Naive thymus-derived CD4-positive, alpha-beta T cell (primary cell): Measurements from ENCODE around the gene RABL6. TPM values are rescaled to one million over a fixed set of nuclear protein-coding genes. Genes with fewer than 3 reads are reported as not detected.
"Not testable (repeated sequence)": the region's sequence is repeated elsewhere in the genome, so short reads cannot be mapped to it uniquely, and the experiment has no call there.

Source experiments
- ATAC-seq: fragments of 150-1000 bp; cut with Tn5 transposase; 2 replicates; pipeline ENCODE4 v1.10.0; 2021; ENCODE audit warnings: mild to moderate bottlenecking, moderate library complexity
- CTCF ChIA-PET: fragments of 350-600 bp; sonication (Branson Sonifier 250); formaldehyde crosslinking; loops from one replicate; lab custom pipeline; 2021; ENCODE audit warnings: antibody characterized with exemption; lab: Charles Lee
- POLR2A ChIA-PET: fragments of 350-600 bp; sonication (Branson Sonifier 250); formaldehyde crosslinking; loops from one replicate; lab custom pipeline; 2021; ENCODE audit warnings: antibody characterized with exemption, inconsistent platforms; lab: Charles Lee
- DNase-seq, 9 donors: peaks; one replicate each; pipeline versions ENCODE4 v3.0.0 to v3.0.0-alpha.2; 2020 to 2022; ENCODE audit warnings: mixed read lengths in 1 of 9
- H3K27ac ChIP-seq: one replicate; pipeline ENCODE4 v1.7.0; 2013; ENCODE audit warnings: mild to moderate bottlenecking, low read depth, low read length, moderate library complexity
- H3K27me3 ChIP-seq, 2 donors: one replicate each; pipeline ENCODE4 v1.7.0; 2013; ENCODE audit warnings: low read length in 2 of 2, mild to moderate bottlenecking in 2 of 2, moderate library complexity in 2 of 2; ENCODE audit not compliant: control insufficient read depth in 2 of 2, insufficient read depth in 2 of 2
- H3K36me3 ChIP-seq, 3 experiments: 1 replicate in 2 of 3; 2 replicates in 1 of 3; pipeline ENCODE4 v1.7.0; 2013; ENCODE audit warnings: low read length in 3 of 3, mild to moderate bottlenecking in 3 of 3, moderate library complexity in 1 of 3; ENCODE audit not compliant: insufficient read depth in 3 of 3, control insufficient read depth in 2 of 3
- H3K4me1 ChIP-seq, 2 donors: one replicate each; pipeline ENCODE4 v1.7.0; 2013; ENCODE audit warnings: low read length in 2 of 2, mild to moderate bottlenecking in 2 of 2, moderate library complexity in 1 of 2; ENCODE audit not compliant: control insufficient read depth in 2 of 2, insufficient read depth in 2 of 2
- H3K4me3 ChIP-seq: 2 replicates; pipeline ENCODE4 v1.7.0; 2013; ENCODE audit warnings: mild to moderate bottlenecking, low read length
- H3K9me3 ChIP-seq, 3 experiments: 1 replicate in 2 of 3; 2 replicates in 1 of 3; pipeline ENCODE4 v1.7.0; 2013; ENCODE audit warnings: low read length in 3 of 3; ENCODE audit not compliant: control insufficient read depth in 2 of 3
- H3K27ac Mint-ChIP-seq, 9 donors: one replicate each; pipeline ENCODE4 v1.8.0; 2020 to 2022; ENCODE audit warnings: mixed read lengths in 9 of 9, mild to moderate bottlenecking in 8 of 9, moderate library complexity in 5 of 9, inconsistent platforms in 2 of 9
- H3K27me3 Mint-ChIP-seq, 5 donors: one replicate each; pipeline ENCODE4 v1.8.0; 2021 to 2022; ENCODE audit warnings: mixed read lengths in 5 of 5, mild to moderate bottlenecking in 1 of 5
- H3K36me3 Mint-ChIP-seq, 5 donors: one replicate each; pipeline ENCODE4 v1.8.0; 2020 to 2022; ENCODE audit warnings: mixed read lengths in 5 of 5, mild to moderate bottlenecking in 3 of 5, inconsistent platforms in 1 of 5
- H3K4me1 Mint-ChIP-seq, 7 donors: one replicate each; pipeline ENCODE4 v1.8.0; 2020 to 2022; ENCODE audit warnings: mixed read lengths in 7 of 7, mild to moderate bottlenecking in 3 of 7, inconsistent platforms in 1 of 7
- H3K4me3 Mint-ChIP-seq, 10 donors: one replicate each; pipeline ENCODE4 v1.8.0; 2020 to 2022; ENCODE audit warnings: mild to moderate bottlenecking in 10 of 10, mixed read lengths in 10 of 10, moderate library complexity in 6 of 10, inconsistent platforms in 2 of 10
- H3K9me3 Mint-ChIP-seq, 11 donors: one replicate each; pipeline ENCODE4 v1.8.0; 2020 to 2022; ENCODE audit warnings: mixed read lengths in 11 of 11, mild to moderate bottlenecking in 4 of 11, inconsistent platforms in 1 of 11, moderate library complexity in 1 of 11
- intact Hi-C, 2 donors: fragments of 100-400 bp; cut with micrococcal nuclease; formaldehyde crosslinking; loops; one replicate each; pipeline ENCODE4 v1.15.1; 2023
- polyA plus RNA-seq, 2 donors: library from polyadenylated mRNA; unstranded; fragments of 300-500 nt; fragmentation: Illumina TruSeq; gene quantifications; one replicate each; pipeline ENCODE4 v1.2.3, GENCODE V29; 2021
- total RNA-seq, 6 experiments: library from RNA in 5 of 6; stranded (reverse) in 5 of 6; gene quantifications; 1 replicate in 5 of 6; 2 replicates in 1 of 6; pipeline ENCODE4 v1.2.3 and lab custom pipeline; 2021 to 2026

The RABL6 gene
- total and polyA plus RNA-seq, 7 experiments from 2014 or later, result 9.4 to 100 (median 60.7) TPM

- Histone ChIP-seq H3K27me3 (no peaks in the 10 kb centered on the region), H3K4me3 (no peak overlapping the region), H3K36me3 (peaks cover 0 to 6% (median 2%) of the 10 kb centered on the region in 3 experiments), H3K4me1 (peaks cover 18% of the 10 kb centered on the region in 2 donors), H3K9me3 (no peaks in the 10 kb centered on the region), H3K27ac (no peak overlapping the region)
- peak; percentile 46 to 84 (median 71) for DNase-seq
- peak overlapping the region in 2 of 10 donors; percentile 18 to 50 for H3K4me3 Mint-ChIP-seq
- CTCF ChIA-PET, result interaction anchor here (0.6 to 6.3 kb wide), 9 partner anchors 10 to 272 kb away, joined by 3 to 49 read pairs (median 4); partner anchors contain the start of gene CLIC3
- H3K4me1 Mint-ChIP-seq, result peaks cover 9 to 29% (median 20%) of the 10 kb centered on the region in 7 donors
- H3K36me3 Mint-ChIP-seq, result peaks cover 0 to 2% (median 0%) of the 10 kb centered on the region in 5 donors
- intact Hi-C loops, result loop anchor here (1.0 to 10.0 kb wide), 5 partner anchors 54 to 277 kb away; partner anchors contain the start of gene AJM1 (in 1 of the 2)
- POLR2A ChIA-PET, result interaction anchor here (0.9 kb wide), 1 partner anchor 247 kb away, joined by 3 read pairs; no protein-coding TSS in a partner anchor
- H3K27me3 Mint-ChIP-seq, result peaks cover 0 to 29% (median 0%) of the 10 kb centered on the region in 5 donors
- no peak for ATAC-seq
- peak overlapping the region in 1 of 9 donors; percentile 62 for H3K27ac Mint-ChIP-seq
- peaks cover 0 to 1% (median 0%) of the 10 kb centered on the region in 11 donors for H3K9me3 Mint-ChIP-seq
Observed at GRCh38 chr9:136787690-136788400, 19.9 kb upstream of the RABL6 start.

- Mint-ChIP-seq H3K27ac (peak overlapping the region in 3 of 9 donors; percentile 24 to 62 (median 32)), H3K4me1 (peaks cover 9 to 35% (median 26%) of the 10 kb centered on the region in 7 donors), H3K4me3 (peak overlapping the region in 2 of 10 donors; percentile 54 to 56), H3K27me3 (peaks cover 0 to 25% (median 0%) of the 10 kb centered on the region in 5 donors)
- Histone ChIP-seq H3K36me3 (peaks cover 0 to 16% (median 3%) of the 10 kb centered on the region in 3 experiments), H3K4me1 (peaks cover 18% of the 10 kb centered on the region in 2 donors)
- POLR2A ChIA-PET, DNase-seq, H3K27me3 ChIP-seq, H3K4me3 ChIP-seq, H3K9me3 Mint-ChIP-seq, H3K36me3 Mint-ChIP-seq, H3K27ac ChIP-seq, ATAC-seq, H3K9me3 ChIP-seq: not testable (repeated sequence)
- CTCF ChIA-PET, result interaction anchor here (0.6 to 6.3 kb wide), 5 partner anchors 11 to 247 kb away, joined by 3 to 49 read pairs (median 9); partner anchors contain the start of gene CLIC3
- intact Hi-C loops, result loop anchor here in 1 of 2 donors (5.0 to 10.0 kb wide), 2 partner anchors 62 to 276 kb away; no protein-coding TSS in a partner anchor
Observed at GRCh38 chr9:136788644-136789522, 18.9 kb upstream of the RABL6 start.

- intact Hi-C loops, result loop anchor here in 1 of 2 donors (5.0 to 10.0 kb wide), 2 partner anchors 62 to 275 kb away; no protein-coding TSS in a partner anchor
- no peak for ATAC-seq
- peaks cover 0 to 1% (median 0%) of the 10 kb centered on the region in 11 donors for H3K9me3 Mint-ChIP-seq
- Histone ChIP-seq H3K36me3 (peaks cover 0 to 17% (median 3%) of the 10 kb centered on the region in 3 experiments), H3K4me1 (peaks cover 18% of the 10 kb centered on the region in 2 donors), H3K27ac (no peak overlapping the region), H3K4me3 (no peak overlapping the region), H3K9me3 (no peaks in the 10 kb centered on the region), H3K27me3 (no peaks in the 10 kb centered on the region)
- peaks cover 0 to 5% (median 0%) of the 10 kb centered on the region in 5 donors for H3K36me3 Mint-ChIP-seq
- peak overlapping the region in 2 of 9 donors; percentile 9 to 57 for H3K27ac Mint-ChIP-seq
- H3K4me1 Mint-ChIP-seq, result peaks cover 9 to 35% (median 26%) of the 10 kb centered on the region in 7 donors
- POLR2A ChIA-PET, result interaction anchor here (5.9 kb wide), 1 partner anchor 17 kb away, joined by 38 read pairs; the partner anchor contains the start of gene RABL6
- H3K27me3 Mint-ChIP-seq, result peaks cover 0 to 21% (median 0%) of the 10 kb centered on the region in 5 donors
- CTCF ChIA-PET, result interaction anchor here (6.3 kb wide), 1 partner anchor 246 kb away, joined by 49 read pairs; no protein-coding TSS in a partner anchor
- H3K4me3 Mint-ChIP-seq, result no peak overlapping the region
- no peak for DNase-seq
Observed at GRCh38 chr9:136789523-136789937, 18.2 kb upstream of the RABL6 start.

GRCh38 chr9:136790640-136791515 is 16.9 kb upstream of the RABL6 start, which contains the start of gene TMEM141:
TMEM141 (plus strand) TSS chr9:136791344; CDS start chr9:136791371, 27 bp downstream.
- peak; percentile 92 for ATAC-seq
- H3K27ac Mint-ChIP-seq, result peak within 1 kb of the TSS; percentile 57 to 98 (median 92)
- intact Hi-C loops, result loop anchor here (1.0 to 5.0 kb wide), 23 partner anchors 9 to 814 kb away; partner anchors contain the start of genes ARRDC1 (in 2 of the 2), DNLZ (in 2 of the 2), FBXW5 (in 2 of the 2) and MAN1B1 (in 2 of the 2)
- no peaks in the 10 kb centered on the region for H3K9me3 ChIP-seq
- DNase-seq, result peak; percentile 99 to 100 (median 99)
- H3K36me3 Mint-ChIP-seq, result peaks cover 0 to 5% (median 0%) of the 10 kb centered on the region in 5 donors
- POLR2A ChIA-PET, result interaction anchor here (0.6 to 5.9 kb wide), 10 partner anchors 10 to 450 kb away, joined by 3 to 38 read pairs (median 4); partner anchors contain the start of genes FUT7, MAN1B1, RABL6 and TRAF2
- H3K4me3 ChIP-seq, result peak within 1 kb of the TSS; percentile 94
- H3K4me3 Mint-ChIP-seq, result peak within 1 kb of the TSS; percentile 76 to 90 (median 86)
- peaks cover 0 to 16% (median 0%) of the 10 kb centered on the region in 5 donors for H3K27me3 Mint-ChIP-seq
- peaks cover 18 to 20% of the 10 kb centered on the region in 2 donors for H3K4me1 ChIP-seq
- H3K27ac ChIP-seq, result peak within 1 kb of the TSS; percentile 91
- peaks cover 0 to 1% (median 0%) of the 10 kb centered on the region in 11 donors for H3K9me3 Mint-ChIP-seq
- H3K27me3 ChIP-seq, result no peaks in the 10 kb centered on the region
- H3K4me1 Mint-ChIP-seq, result peaks cover 9 to 38% (median 29%) of the 10 kb centered on the region in 7 donors
- CTCF ChIA-PET, result interaction anchor here (0.6 to 6.3 kb wide), 4 partner anchors 46 to 276 kb away, joined by 3 to 49 read pairs (median 6); no protein-coding TSS in a partner anchor
- H3K36me3 ChIP-seq, result peaks cover 0 to 17% (median 3%) of the 10 kb centered on the region in 3 experiments
